ENCODE measurements around the gene MPHOSPH9. TPM values are rescaled to one million over a fixed set of nuclear protein-coding genes. Genes with fewer than 3 reads are reported as not detected.
"Not testable (repeated sequence)": the region's sequence is repeated elsewhere in the genome, so short reads cannot be mapped to it uniquely, and the experiment has no call there.

MPHOSPH9 gene
- total and polyA plus RNA-seq, 4 donors, result 20.5 to 79.2 (median 43.9) TPM

DNA sequence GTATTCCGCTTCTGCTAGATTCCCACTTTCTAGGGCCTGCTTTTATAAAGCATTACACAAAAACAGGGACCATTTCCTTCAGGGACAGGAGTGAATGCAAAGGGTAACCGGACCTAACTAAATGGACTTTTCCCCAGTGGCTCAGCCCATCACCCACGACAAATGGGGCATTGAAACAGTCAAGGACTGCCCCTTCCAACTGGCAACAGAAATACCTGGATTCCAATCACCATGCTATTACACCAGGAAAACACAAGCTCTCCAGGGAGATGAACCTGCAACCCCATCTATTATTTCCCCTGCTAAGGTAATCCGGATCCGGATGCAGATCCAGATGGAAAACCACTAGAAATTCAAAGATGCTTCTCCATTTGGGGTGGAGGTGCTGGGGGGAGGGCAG lies 1.0 kb downstream of the MPHOSPH9 start:
- peak overlapping the region; percentile 98 for H3K27ac ChIP-seq (ENCODE audit: low read depth, low read length)
- H3K9me3 ChIP-seq (ENCODE audit: control insufficient read depth, insufficient read depth, low read length), result no peaks in the 10 kb centered on the region
- H3K36me3 ChIP-seq (ENCODE audit: control insufficient read depth, insufficient read depth, low read length), result peaks cover 14% of the 10 kb centered on the region
- H3K27me3 ChIP-seq (ENCODE audit: control insufficient read depth, insufficient read depth, low read length), result no peaks in the 10 kb centered on the region
- peak overlapping the region; percentile 100 for H3K4me3 ChIP-seq (ENCODE audit: low read depth, low read length)
- WGBS (ENCODE audit: insufficient coverage), result 0% methylated on average over 2 of the region's 5 CpGs
- DNase-seq (ENCODE audit: low read depth in 4 of 6, low spot score in 6 of 6), result peak in 1 of 6 donors; percentile 20
- peaks cover 23% of the 10 kb centered on the region for H3K4me1 ChIP-seq (ENCODE audit: control insufficient read depth, insufficient read depth, low read length)

DNA sequence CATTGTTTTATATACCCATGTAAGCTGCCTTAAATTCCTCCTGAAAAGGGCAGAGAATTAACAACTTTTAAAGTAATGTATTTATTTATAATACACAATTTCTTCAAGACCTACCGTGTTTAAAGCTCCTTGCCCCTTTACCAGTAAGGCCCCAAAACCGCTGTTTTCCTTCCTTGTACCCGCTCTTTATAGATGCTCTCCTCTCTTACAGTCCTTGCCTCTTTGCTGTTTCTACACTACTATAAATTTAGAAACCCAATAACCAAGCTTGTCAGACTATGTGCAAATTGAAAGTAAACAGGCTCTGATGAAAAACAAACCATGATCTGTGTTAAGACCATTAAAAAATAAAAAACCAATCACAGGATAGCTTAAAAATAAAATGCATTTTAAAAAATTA lies 3.9 kb downstream of the MPHOSPH9 start:
- no peak overlapping the region for H3K27ac ChIP-seq (ENCODE audit: low read depth, low read length)
- peaks cover 7% of the 10 kb centered on the region for H3K36me3 ChIP-seq (ENCODE audit: control insufficient read depth, insufficient read depth, low read length)
- no peak overlapping the region for H3K4me3 ChIP-seq (ENCODE audit: low read depth, low read length)
- peaks cover 8% of the 10 kb centered on the region for H3K4me1 ChIP-seq (ENCODE audit: control insufficient read depth, insufficient read depth, low read length)
- H3K27me3 ChIP-seq (ENCODE audit: control insufficient read depth, insufficient read depth, low read length), result no peaks in the 10 kb centered on the region
- DNase-seq (ENCODE audit: low read depth in 4 of 6, low spot score in 6 of 6), result no peak
- no CpG with 5 or more reads among the region's 3 CpGs for WGBS (ENCODE audit: insufficient coverage)
- no peaks in the 10 kb centered on the region for H3K9me3 ChIP-seq (ENCODE audit: control insufficient read depth, insufficient read depth, low read length)

DNA sequence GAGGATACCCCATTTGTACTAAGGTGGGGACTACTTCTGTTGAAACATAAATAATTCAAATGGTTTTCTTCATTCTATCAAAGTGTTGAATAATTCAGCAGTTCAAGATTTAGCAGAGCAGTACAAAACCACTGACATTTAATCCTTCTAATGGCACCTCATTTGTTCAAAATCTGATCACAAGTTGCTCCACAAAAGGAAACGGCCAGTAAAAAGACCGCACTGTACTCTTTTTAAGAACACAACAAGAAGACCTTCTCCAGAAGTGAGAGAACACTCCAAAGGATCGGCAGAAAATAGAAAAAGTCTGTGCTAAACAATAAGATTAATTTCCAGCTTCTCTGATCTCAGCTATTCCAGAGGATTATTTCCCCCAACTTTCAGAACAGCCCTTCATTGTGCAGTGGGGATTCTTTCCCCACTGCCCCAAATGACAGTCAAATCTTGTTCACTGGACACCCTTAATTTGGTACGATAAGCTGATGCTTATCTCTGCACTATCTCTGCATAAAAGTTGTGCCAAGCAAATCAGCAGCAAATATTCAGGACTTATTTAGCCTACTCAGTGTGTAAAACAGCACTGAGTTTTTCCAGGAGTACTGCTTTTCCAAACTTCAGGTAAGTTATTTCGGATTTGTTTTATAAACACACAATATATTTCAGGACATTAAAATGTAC lies 5.2 kb downstream of the MPHOSPH9 start:
- Histone ChIP-seq H3K9me3 (ENCODE audit: control insufficient read depth, insufficient read depth, low read length) (no peaks in the 10 kb centered on the region), H3K27me3 (ENCODE audit: control insufficient read depth, insufficient read depth, low read length) (no peaks in the 10 kb centered on the region), H3K27ac (ENCODE audit: low read depth, low read length) (no peak overlapping the region), H3K36me3 (ENCODE audit: control insufficient read depth, insufficient read depth, low read length) (peaks cover 7% of the 10 kb centered on the region), H3K4me3 (ENCODE audit: low read depth, low read length) (no peak overlapping the region), H3K4me1 (ENCODE audit: control insufficient read depth, insufficient read depth, low read length) (peaks cover 3% of the 10 kb centered on the region)
- DNase-seq (ENCODE audit: low read depth in 4 of 6, low spot score in 6 of 6), result no peak
- 67% methylated on average over 1 of the region's 5 CpGs for WGBS (ENCODE audit: insufficient coverage)

DNA sequence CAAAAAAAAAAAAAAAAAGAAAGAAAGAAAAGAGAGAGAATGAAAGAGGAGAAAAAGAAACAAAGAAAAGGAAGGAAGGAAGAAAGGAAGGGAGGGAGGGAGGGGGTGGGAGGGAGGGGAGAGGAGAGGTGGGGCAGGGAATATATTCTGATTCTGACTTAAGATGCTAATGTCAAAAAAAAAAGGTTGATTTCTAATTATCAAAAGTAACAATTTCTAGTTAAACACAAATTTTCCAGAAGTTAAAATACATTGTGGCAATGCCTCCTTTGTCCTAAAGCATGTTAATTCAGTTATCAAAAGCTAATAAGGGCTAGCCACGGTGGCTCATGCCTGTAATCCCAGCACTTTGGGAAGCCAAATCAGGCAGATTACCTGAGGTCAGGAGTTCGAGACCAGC lies 7.5 kb downstream of the MPHOSPH9 start:
- Histone ChIP-seq H3K27me3 (ENCODE audit: control insufficient read depth, insufficient read depth, low read length) (no peaks in the 10 kb centered on the region), H3K4me3 (ENCODE audit: low read depth, low read length) (no peak overlapping the region), H3K4me1 (ENCODE audit: control insufficient read depth, insufficient read depth, low read length) (no peaks in the 10 kb centered on the region), H3K27ac (ENCODE audit: low read depth, low read length) (no peak overlapping the region), H3K9me3 (ENCODE audit: control insufficient read depth, insufficient read depth, low read length) (no peaks in the 10 kb centered on the region), H3K36me3 (ENCODE audit: control insufficient read depth, insufficient read depth, low read length) (peaks cover 18% of the 10 kb centered on the region)
- 100% methylated on average over 2 of the region's 2 CpGs for WGBS (ENCODE audit: insufficient coverage)
- no peak for DNase-seq (ENCODE audit: low read depth in 4 of 6, low spot score in 6 of 6)

DNA sequence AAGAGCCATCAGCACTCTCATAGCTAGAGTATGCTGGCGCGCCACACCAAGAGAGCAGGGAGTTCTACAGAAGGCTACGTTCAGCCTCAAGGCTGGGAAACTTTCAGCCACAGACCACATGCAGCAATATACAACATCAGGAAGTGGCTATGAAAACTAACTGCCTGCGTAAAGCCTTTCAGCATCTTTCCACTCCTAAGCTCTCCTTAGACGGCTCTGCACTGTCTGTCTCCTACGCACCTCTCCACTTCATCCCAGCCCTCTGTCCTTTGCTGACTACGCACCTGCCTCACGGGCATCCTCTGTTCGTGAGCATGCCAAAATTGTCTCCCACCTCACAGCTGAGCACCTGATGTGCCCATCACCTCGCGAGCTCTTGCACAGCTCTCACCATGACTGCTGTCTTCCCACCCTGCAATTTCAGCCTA lies 9.7 kb downstream of the MPHOSPH9 start:
- no peak overlapping the region for H3K27ac ChIP-seq (ENCODE audit: low read depth, low read length)
- H3K4me1 ChIP-seq (ENCODE audit: control insufficient read depth, insufficient read depth, low read length), result no peaks in the 10 kb centered on the region
- WGBS (ENCODE audit: insufficient coverage), result 95% methylated on average over 11 of the region's 11 CpGs
- no peaks in the 10 kb centered on the region for H3K27me3 ChIP-seq (ENCODE audit: control insufficient read depth, insufficient read depth, low read length)
- H3K9me3 ChIP-seq (ENCODE audit: control insufficient read depth, insufficient read depth, low read length), result no peaks in the 10 kb centered on the region
- peaks cover 31% of the 10 kb centered on the region for H3K36me3 ChIP-seq (ENCODE audit: control insufficient read depth, insufficient read depth, low read length)
- DNase-seq (ENCODE audit: low read depth in 4 of 6, low spot score in 6 of 6), result no peak
- no peak overlapping the region for H3K4me3 ChIP-seq (ENCODE audit: low read depth, low read length)

DNA sequence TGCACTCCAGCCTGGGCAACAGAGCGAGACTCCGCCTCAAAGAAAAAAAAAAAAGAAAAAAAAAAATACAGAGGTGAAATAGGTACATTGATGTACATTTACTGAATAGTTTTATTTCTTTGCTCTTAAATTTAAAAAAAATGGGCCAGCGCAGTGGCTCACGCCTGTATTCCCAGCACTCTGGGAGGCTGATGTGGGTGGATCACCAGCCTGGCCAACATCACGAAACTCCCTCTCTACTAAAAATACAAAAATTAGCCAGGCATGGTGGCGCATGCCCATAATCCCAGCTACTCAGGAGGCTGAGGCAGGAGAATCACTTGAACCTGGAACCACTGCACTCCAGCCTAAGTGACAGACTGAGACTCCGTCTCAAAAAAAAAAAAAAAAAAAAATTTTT lies 25.1 kb downstream of the MPHOSPH9 start:
- not testable (repeated sequence) for H3K9me3 ChIP-seq (ENCODE audit: control insufficient read depth, insufficient read depth, low read length); H3K4me3 ChIP-seq (ENCODE audit: low read depth, low read length); DNase-seq (ENCODE audit: low read depth in 4 of 6, low spot score in 6 of 6); H3K4me1 ChIP-seq (ENCODE audit: control insufficient read depth, insufficient read depth, low read length); H3K27me3 ChIP-seq (ENCODE audit: control insufficient read depth, insufficient read depth, low read length); H3K27ac ChIP-seq (ENCODE audit: low read depth, low read length)
- no CpG with 5 or more reads among the region's 7 CpGs for WGBS (ENCODE audit: insufficient coverage)
- H3K36me3 ChIP-seq (ENCODE audit: control insufficient read depth, insufficient read depth, low read length), result peaks cover 75% of the 10 kb centered on the region

DNA sequence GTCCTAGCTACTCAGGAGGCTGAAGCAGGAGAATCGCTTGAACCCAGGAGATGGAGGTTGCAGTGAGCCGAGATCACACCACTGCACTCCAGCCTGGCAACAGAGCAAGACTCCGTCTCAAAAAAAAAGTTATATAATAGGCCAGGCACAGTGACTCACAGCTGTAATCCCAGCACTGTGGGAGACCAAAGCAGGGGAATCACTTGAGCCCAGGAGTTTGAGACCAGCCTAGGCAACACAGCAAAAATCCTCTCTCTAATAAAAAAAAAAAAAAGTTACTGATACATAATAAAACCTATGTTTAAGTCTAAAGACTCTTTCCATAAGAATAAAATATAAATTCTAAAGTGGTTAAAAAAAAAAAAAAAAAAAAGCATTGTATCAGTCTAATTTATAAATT lies 26.1 kb downstream of the MPHOSPH9 start:
- not testable (repeated sequence) for H3K9me3 ChIP-seq (ENCODE audit: control insufficient read depth, insufficient read depth, low read length); DNase-seq (ENCODE audit: low read depth in 4 of 6, low spot score in 6 of 6); H3K27me3 ChIP-seq (ENCODE audit: control insufficient read depth, insufficient read depth, low read length); H3K4me1 ChIP-seq (ENCODE audit: control insufficient read depth, insufficient read depth, low read length); H3K4me3 ChIP-seq (ENCODE audit: low read depth, low read length); H3K27ac ChIP-seq (ENCODE audit: low read depth, low read length)
- 90% methylated on average over 2 of the region's 3 CpGs for WGBS (ENCODE audit: insufficient coverage)
- peaks cover 66% of the 10 kb centered on the region for H3K36me3 ChIP-seq (ENCODE audit: control insufficient read depth, insufficient read depth, low read length)

DNA sequence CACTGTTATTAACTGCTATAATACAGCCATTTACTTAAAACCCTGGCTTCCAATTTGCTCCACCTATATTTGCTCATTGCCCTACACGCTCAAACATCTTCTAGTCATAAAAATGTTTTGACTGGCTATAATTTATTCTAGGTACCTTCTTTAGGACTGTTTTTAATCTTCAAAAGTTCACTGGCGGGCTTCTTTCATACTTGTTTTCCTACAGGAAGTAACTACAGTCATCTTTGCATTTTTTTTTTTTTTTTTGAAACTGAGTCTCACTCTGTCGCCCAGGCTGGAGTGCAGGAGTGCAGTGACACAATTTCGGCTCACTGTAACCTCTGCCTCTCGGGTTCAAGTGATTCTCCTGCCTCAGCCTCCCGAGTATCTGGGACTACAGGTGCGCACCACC lies 32.5 kb downstream of the MPHOSPH9 start:
- Histone ChIP-seq H3K27me3 (ENCODE audit: control insufficient read depth, insufficient read depth, low read length) (no peaks in the 10 kb centered on the region), H3K9me3 (ENCODE audit: control insufficient read depth, insufficient read depth, low read length) (no peaks in the 10 kb centered on the region), H3K36me3 (ENCODE audit: control insufficient read depth, insufficient read depth, low read length) (peaks cover 43% of the 10 kb centered on the region), H3K27ac (ENCODE audit: low read depth, low read length) (no peak overlapping the region), H3K4me1 (ENCODE audit: control insufficient read depth, insufficient read depth, low read length) (no peaks in the 10 kb centered on the region), H3K4me3 (ENCODE audit: low read depth, low read length) (no peak overlapping the region)
- no peak for DNase-seq (ENCODE audit: low read depth in 4 of 6, low spot score in 6 of 6)
- 93% methylated on average over 3 of the region's 7 CpGs for WGBS (ENCODE audit: insufficient coverage)

DNA sequence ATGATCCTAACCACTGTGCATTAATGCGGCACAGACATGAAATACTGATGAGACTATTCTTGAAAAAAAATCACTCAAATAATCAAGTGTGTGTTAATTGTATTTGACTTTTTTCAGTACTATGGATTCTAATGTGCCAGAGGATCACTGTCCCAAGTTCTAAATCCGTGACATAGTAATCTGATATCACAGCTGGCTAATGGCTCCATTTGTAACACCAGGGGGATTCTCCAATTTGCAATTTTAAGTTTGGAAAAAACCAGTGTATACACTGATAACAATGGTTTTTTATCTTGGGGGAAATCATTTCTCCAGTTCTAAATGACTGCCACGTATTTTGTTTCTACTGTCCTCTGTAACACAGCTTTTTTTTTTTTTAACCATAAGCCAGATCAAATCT lies 33.0 kb downstream of the MPHOSPH9 start:
- peak in 2 of 6 donors; percentile 1 to 77 for DNase-seq (ENCODE audit: low read depth in 4 of 6, low spot score in 6 of 6)
- WGBS (ENCODE audit: insufficient coverage), result 67% methylated on average over 1 of the region's 3 CpGs
- peaks cover 43% of the 10 kb centered on the region for H3K36me3 ChIP-seq (ENCODE audit: control insufficient read depth, insufficient read depth, low read length)

DNA sequence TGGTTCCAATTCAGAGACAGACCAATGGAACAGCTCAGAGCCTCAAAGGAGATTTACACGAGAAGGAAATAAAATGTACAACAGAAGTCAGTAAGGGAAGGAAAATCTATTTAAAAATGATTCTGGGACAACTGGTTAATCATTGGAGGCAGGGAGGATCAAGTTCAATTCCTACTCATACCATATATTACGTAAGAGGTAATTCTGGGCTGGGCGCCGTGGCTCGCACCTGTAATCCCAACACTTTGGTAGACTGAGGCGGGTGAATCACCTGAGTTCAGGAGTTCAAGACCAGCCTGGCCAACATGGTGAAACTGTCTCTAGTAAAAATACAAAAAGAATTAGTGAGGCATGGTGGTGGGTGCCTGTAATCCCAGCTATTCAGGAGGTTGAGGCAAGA lies 45.3 kb downstream of the MPHOSPH9 start:
- peaks cover 53% of the 10 kb centered on the region for H3K36me3 ChIP-seq (ENCODE audit: control insufficient read depth, insufficient read depth, low read length)
- no peaks in the 10 kb centered on the region for H3K9me3 ChIP-seq (ENCODE audit: control insufficient read depth, insufficient read depth, low read length)
- DNase-seq (ENCODE audit: low read depth in 4 of 6, low spot score in 6 of 6), result no peak
- no peak overlapping the region for H3K4me3 ChIP-seq (ENCODE audit: low read depth, low read length)
- WGBS (ENCODE audit: insufficient coverage), result 100% methylated on average over 2 of the region's 6 CpGs
- no peaks in the 10 kb centered on the region for H3K4me1 ChIP-seq (ENCODE audit: control insufficient read depth, insufficient read depth, low read length)
- H3K27me3 ChIP-seq (ENCODE audit: control insufficient read depth, insufficient read depth, low read length), result no peaks in the 10 kb centered on the region
- no peak overlapping the region for H3K27ac ChIP-seq (ENCODE audit: low read depth, low read length)

More for the DNA sequence above, 33.0 kb downstream of the MPHOSPH9 start:
- no peaks in the 10 kb centered on the region for H3K9me3 ChIP-seq (ENCODE audit: control insufficient read depth, insufficient read depth, low read length)
- no peak overlapping the region for H3K4me3 ChIP-seq (ENCODE audit: low read depth, low read length)
- H3K4me1 ChIP-seq (ENCODE audit: control insufficient read depth, insufficient read depth, low read length), result no peaks in the 10 kb centered on the region
- H3K27me3 ChIP-seq (ENCODE audit: control insufficient read depth, insufficient read depth, low read length), result no peaks in the 10 kb centered on the region
- no peak overlapping the region for H3K27ac ChIP-seq (ENCODE audit: low read depth, low read length)

All from spinal cord (tissue), 10 donors.